OCI-LY3 (cell line): Measurements from ENCODE around the gene CNTNAP3B.
"Not testable (repeated sequence)": the region's sequence is repeated elsewhere in the genome, so short reads cannot be mapped to it uniquely, and the experiment has no call there.

Source experiments
- CTCF ChIP-seq: fragments of 200-600, 300-600 bp; sonication (generic); IDR thresholded peaks from 2 replicates; pipeline ENCODE4 v1.5.1; 2014; ENCODE audit warnings: antibody characterized with exemption, low read length, low read depth
- EZH2phosphoT487 ChIP-seq: fragments of 200-600 bp; shearing (Covaris generic); IDR thresholded peaks from 2 replicates; pipeline ENCODE4 v1.6.1; 2018; ENCODE audit warnings: antibody characterized with exemption, mixed run types, low read depth

GRCh38 chr9:41941738-41942137 lies 187.5 kb downstream of the CNTNAP3B start:
- not testable (repeated sequence) for TF ChIP-seq EZH2phosphoT487, CTCF
